ENCODE measurements around the gene LDHD.
"Not testable (repeated sequence)": the region's sequence is repeated elsewhere in the genome, so short reads cannot be mapped to it uniquely, and the experiment has no call there.

DNA sequence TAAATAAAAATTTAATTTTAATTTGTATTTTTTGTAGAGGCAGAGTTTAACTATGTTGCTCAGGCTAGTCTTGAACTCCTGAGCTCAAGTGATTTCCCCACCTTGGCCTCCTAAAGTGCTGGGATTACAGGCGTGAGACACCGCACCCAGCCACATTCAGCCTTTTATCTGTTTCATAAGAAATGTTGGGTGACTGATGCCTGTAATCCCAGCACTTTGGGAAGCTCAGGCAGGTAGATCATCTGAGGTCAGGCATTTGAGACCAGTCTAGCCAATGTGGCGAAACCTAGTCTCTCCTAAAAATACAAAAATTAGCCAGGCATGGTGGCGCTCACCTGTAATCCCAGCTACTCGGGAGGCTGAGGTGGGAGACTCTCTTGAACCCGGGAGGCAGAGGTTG, 25.7 kb downstream of the LDHD start:
- not testable (repeated sequence) for TF ChIP-seq CTCF (IDR thresholded peaks at IDR 0.05; ENCODE audit: low read depth, low read length, poor library complexity, severe bottlenecking); EZH2phosphoT487 (IDR thresholded peaks at IDR 0.05; ENCODE audit: borderline replicate concordance, low read length)
